Caco-2 (cell line): ENCODE results near the gene FGFR4. TPM values are rescaled to one million over a fixed set of nuclear protein-coding genes. Genes with fewer than 3 reads are reported as not detected.

Experiments
- BruUV-seq: library from RNA; stranded (reverse); fragments of 400-500 nt; replicated peaks from 2 replicates; lab custom pipeline; 2021; lab: Mats Ljungman, UMichigan
- CTCF ChIA-PET: fragments of 300-600 bp; sonication (Branson Sonifier 250); formaldehyde crosslinking; loops from one replicate; lab custom pipeline; 2022; ENCODE audit warnings: antibody characterized with exemption; lab: Charles Lee
- POLR2A ChIA-PET: fragments of 300-600 bp; sonication (Branson Sonifier 250); formaldehyde crosslinking; loops from one replicate; lab custom pipeline; 2022; ENCODE audit warnings: antibody characterized with exemption; lab: Charles Lee
- DNase-seq, 2 experiments: peaks; one replicate each; pipeline versions ENCODE4 v3.0.0 to v3.0.0-alpha.2; 2020 to 2022
- H3K27me3 ChIP-seq: replicated peaks from 2 replicates; pipeline ENCODE4 v1.6.0; 2011; ENCODE audit warnings: low read length; ENCODE audit not compliant: control insufficient read depth, insufficient read depth
- H3K36me3 ChIP-seq: 2 replicates; pipeline ENCODE4 v1.5.1; 2011; ENCODE audit warnings: low read length; ENCODE audit not compliant: control insufficient read depth, insufficient read depth
- H3K4me1 ChIP-seq: fragments of 250-450 bp; sonication (Bioruptor Pico); 2 replicates; pipeline ENCODE4 v1.5.1; 2020; ENCODE audit warnings: mild to moderate bottlenecking
- H3K4me3 ChIP-seq: 2 replicates; pipeline ENCODE4 v1.5.1; 2011; ENCODE audit warnings: low read depth, mild to moderate bottlenecking, control low read depth, low read length
- H3K9me3 ChIP-seq: fragments of 250-450 bp; sonication (Bioruptor Pico); 2 replicates; pipeline ENCODE4 v1.5.1; 2020; ENCODE audit warnings: mild to moderate bottlenecking, moderate library complexity
- H3K27ac Mint-ChIP-seq: one replicate; pipeline ENCODE4 v1.8.0; 2022; ENCODE audit warnings: mixed read lengths; ENCODE audit not compliant: unreplicated experiment
- H3K27me3 Mint-ChIP-seq: one replicate; pipeline ENCODE4 v1.8.0; 2022; ENCODE audit warnings: mixed read lengths; ENCODE audit not compliant: insufficient read depth, unreplicated experiment
- H3K36me3 Mint-ChIP-seq: one replicate; pipeline ENCODE4 v1.8.0; 2022; ENCODE audit warnings: mild to moderate bottlenecking, mixed read lengths; ENCODE audit not compliant: insufficient read depth, unreplicated experiment
- H3K4me1 Mint-ChIP-seq: one replicate; pipeline ENCODE4 v1.8.0; 2022; ENCODE audit warnings: low read depth, mixed read lengths; ENCODE audit not compliant: unreplicated experiment
- H3K4me3 Mint-ChIP-seq: one replicate; pipeline ENCODE4 v1.8.0; 2022; ENCODE audit warnings: mild to moderate bottlenecking, moderate library complexity, mixed read lengths; ENCODE audit not compliant: unreplicated experiment
- H3K9me3 Mint-ChIP-seq: one replicate; pipeline ENCODE4 v1.8.0; 2022; ENCODE audit warnings: mixed read lengths; ENCODE audit not compliant: unreplicated experiment
- intact Hi-C: fragments of 100-400 bp; cut with micrococcal nuclease; formaldehyde crosslinking; loops from one replicate; pipeline ENCODE4 v1.10.0; 2022; ENCODE audit not compliant: unreplicated experiment
- total RNA-seq: library from RNA; stranded (reverse); gene quantifications from 2 replicates; pipeline ENCODE4 v1.2.3, GENCODE V29; 2022
- TF ChIP-seq, protein P1 (sequence below), 2 experiments: fragments of 200-600 bp in 1 of 2; IDR thresholded peaks; 1 replicate in 1 of 2; 2 replicates in 1 of 2; pipeline versions ENCODE4 v1.5.1 to v1.8.0; 2011 to 2022; ENCODE audit warnings: antibody characterized with exemption in 1 of 2, control low read depth in 1 of 2, inconsistent platforms in 1 of 2, low read depth in 1 of 2, low read length in 1 of 2, mild to moderate bottlenecking in 1 of 2, moderate library complexity in 1 of 2; ENCODE audit not compliant: insufficient read depth in 1 of 2, severe bottlenecking in 1 of 2, unreplicated experiment in 1 of 2

The FGFR4 gene
- total RNA-seq, 1 experiment from 2014 or later = 190 TPM

DNA sequence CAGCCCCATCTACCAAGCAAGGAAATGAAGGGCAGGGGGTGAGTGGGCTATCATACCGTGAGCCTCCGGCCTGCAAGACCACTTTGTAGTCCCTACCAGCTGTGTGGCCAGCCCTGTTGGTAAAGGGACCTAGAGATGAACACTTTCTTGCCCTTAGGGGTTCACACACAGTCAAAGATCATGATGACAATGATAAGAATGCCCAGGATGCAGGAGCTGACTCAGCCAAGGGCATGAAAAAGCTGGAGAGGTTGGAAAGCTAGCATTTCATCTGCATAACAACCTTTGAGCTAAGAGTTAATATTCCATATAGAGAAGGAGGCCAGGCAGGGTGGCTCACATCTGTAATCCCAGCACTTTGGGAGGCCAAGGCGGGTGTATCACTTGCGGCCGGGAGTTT is 19.2 kb upstream of the FGFR4 start:
- H3K9me3 ChIP-seq = no peaks in the 10 kb centered on the region
- no peak for DNase-seq
- H3K4me3 Mint-ChIP-seq = no peak overlapping the region
- H3K4me1 Mint-ChIP-seq = peaks cover 11% of the 10 kb centered on the region
- H3K4me1 ChIP-seq = peaks cover 9% of the 10 kb centered on the region; the same call in 1 of the 2 replicates
- H3K36me3 Mint-ChIP-seq = peaks cover 9% of the 10 kb centered on the region
- no TSS peak for BruUV-seq
- no peaks in the 10 kb centered on the region for H3K27me3 Mint-ChIP-seq
- no peaks in the 10 kb centered on the region for H3K27me3 ChIP-seq
- H3K9me3 Mint-ChIP-seq = no peaks in the 10 kb centered on the region
- TF ChIP-seq, protein P1, sequence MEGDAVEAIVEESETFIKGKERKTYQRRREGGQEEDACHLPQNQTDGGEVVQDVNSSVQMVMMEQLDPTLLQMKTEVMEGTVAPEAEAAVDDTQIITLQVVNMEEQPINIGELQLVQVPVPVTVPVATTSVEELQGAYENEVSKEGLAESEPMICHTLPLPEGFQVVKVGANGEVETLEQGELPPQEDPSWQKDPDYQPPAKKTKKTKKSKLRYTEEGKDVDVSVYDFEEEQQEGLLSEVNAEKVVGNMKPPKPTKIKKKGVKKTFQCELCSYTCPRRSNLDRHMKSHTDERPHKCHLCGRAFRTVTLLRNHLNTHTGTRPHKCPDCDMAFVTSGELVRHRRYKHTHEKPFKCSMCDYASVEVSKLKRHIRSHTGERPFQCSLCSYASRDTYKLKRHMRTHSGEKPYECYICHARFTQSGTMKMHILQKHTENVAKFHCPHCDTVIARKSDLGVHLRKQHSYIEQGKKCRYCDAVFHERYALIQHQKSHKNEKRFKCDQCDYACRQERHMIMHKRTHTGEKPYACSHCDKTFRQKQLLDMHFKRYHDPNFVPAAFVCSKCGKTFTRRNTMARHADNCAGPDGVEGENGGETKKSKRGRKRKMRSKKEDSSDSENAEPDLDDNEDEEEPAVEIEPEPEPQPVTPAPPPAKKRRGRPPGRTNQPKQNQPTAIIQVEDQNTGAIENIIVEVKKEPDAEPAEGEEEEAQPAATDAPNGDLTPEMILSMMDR (IDR thresholded peaks at IDR 0.05; ENCODE audit: insufficient read depth in 1 of 2, low read depth in 1 of 2, low read length in 1 of 2, severe bottlenecking in 1 of 2, unreplicated experiment in 1 of 2) = no peak
- intact Hi-C loops = no loop called here
- H3K4me3 ChIP-seq = no peak overlapping the region
- POLR2A ChIA-PET = interaction anchor here (1.9 kb wide), 1 partner anchor 19 kb away, joined by 7 read pairs; the partner anchor contains the start of gene FGFR4
- CTCF ChIA-PET = interaction anchor here (0.6 to 8.7 kb wide), 3 partner anchors 23 to 296 kb away, joined by 3 to 132 read pairs (median 3); no protein-coding TSS in a partner anchor
- no peak overlapping the region for H3K27ac Mint-ChIP-seq
- 0 out of 2 replicates have a peak, but pooled peaks cover 1% of the 10 kb centered on the region for H3K36me3 ChIP-seq

DNA sequence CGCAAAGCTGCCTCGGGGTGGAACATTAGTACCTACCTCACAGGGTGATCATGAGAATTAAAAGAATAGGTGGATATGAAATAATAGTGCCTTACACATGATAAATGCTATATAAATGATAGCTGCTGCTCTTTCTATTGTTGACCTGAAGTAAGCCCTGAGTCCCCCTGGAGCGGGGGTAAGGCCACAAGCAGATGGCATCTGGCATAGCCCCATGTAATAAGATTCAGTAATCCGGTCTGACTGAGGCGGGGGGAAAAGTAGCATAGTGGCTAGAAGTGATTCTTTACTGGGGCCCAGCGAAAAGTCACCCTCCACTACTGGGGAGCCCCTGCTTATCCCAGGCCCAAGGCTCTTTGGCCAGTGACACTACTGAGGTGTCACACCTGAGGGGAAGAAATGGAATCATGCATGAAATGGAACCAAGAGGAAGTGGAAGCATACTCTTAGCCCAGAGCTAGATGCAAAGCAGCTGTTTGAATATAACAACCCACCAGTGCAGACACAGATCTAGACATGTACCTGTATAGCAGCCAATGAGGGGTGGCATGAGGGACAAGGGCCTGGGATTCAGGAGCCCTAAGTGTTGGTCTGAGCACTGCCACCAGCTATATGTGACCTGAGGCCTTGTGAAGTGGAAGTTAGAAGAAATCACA is 16.1 kb upstream of the FGFR4 start:
- BruUV-seq = no TSS peak
- Mint-ChIP-seq H3K27ac (no peak overlapping the region), H3K4me1 (peaks cover 12% of the 10 kb centered on the region), H3K36me3 (no peaks in the 10 kb centered on the region), H3K9me3 (no peaks in the 10 kb centered on the region), H3K4me3 (no peak overlapping the region), H3K27me3 (no peaks in the 10 kb centered on the region)
- intact Hi-C loops = loop anchor here (1.0 kb wide), 1 partner anchor 42 kb away; no protein-coding TSS in a partner anchor
- no peaks in the 10 kb centered on the region for H3K36me3 ChIP-seq
- H3K9me3 ChIP-seq = no peaks in the 10 kb centered on the region
- DNase-seq = no peak
- H3K4me1 ChIP-seq = peaks cover 9% of the 10 kb centered on the region; the same call in 1 of the 2 replicates
- no peaks in the 10 kb centered on the region for H3K27me3 ChIP-seq
- no peak overlapping the region for H3K4me3 ChIP-seq
- TF ChIP-seq, protein P1 (IDR thresholded peaks at IDR 0.05; ENCODE audit: insufficient read depth in 1 of 2, low read depth in 1 of 2, low read length in 1 of 2, severe bottlenecking in 1 of 2, unreplicated experiment in 1 of 2) = no peak
- CTCF ChIA-PET = interaction anchor here (0.6 to 8.7 kb wide), 5 partner anchors 12 to 410 kb away, joined by 3 to 132 read pairs (median 7); partner anchors contain the start of gene FGFR4
- POLR2A ChIA-PET = interaction anchor here (0.7 kb wide), 1 partner anchor 24 kb away, joined by 4 read pairs; no protein-coding TSS in a partner anchor

GRCh38 chr5:177071666-177072385 is 14.9 kb upstream of the FGFR4 start:
- Histone ChIP-seq H3K9me3 (no peaks in the 10 kb centered on the region), H3K36me3 (no peaks in the 10 kb centered on the region), H3K4me1 (peaks cover 9% of the 10 kb centered on the region; the same call in 1 of the 2 replicates), H3K4me3 (no peak overlapping the region), H3K27me3 (no peaks in the 10 kb centered on the region)
- ChIA-PET POLR2A (interaction anchor here (0.7 to 1.1 kb wide), 3 partner anchors 12 to 23 kb away, joined by 4 to 10 read pairs (median 5); partner anchors contain the start of gene FGFR4), CTCF (interaction anchor here (0.5 to 8.7 kb wide), 14 partner anchors 8 to 412 kb away, joined by 3 to 132 read pairs (median 4); partner anchors contain the start of gene FGFR4)
- Mint-ChIP-seq H3K4me3 (peak overlapping the region; percentile 4), H3K36me3 (no peaks in the 10 kb centered on the region), H3K27me3 (no peaks in the 10 kb centered on the region), H3K27ac (peak overlapping the region; percentile 6), H3K4me1 (peaks cover 12% of the 10 kb centered on the region), H3K9me3 (no peaks in the 10 kb centered on the region)
- TF ChIP-seq, protein P1 (IDR thresholded peaks at IDR 0.05; ENCODE audit: insufficient read depth in 1 of 2, low read depth in 1 of 2, low read length in 1 of 2, severe bottlenecking in 1 of 2, unreplicated experiment in 1 of 2) = peak; percentile 82 to 93
- no TSS peak for BruUV-seq
- intact Hi-C loops = loop anchor here (1.0 to 2.0 kb wide), 2 partner anchors 15 to 40 kb away; partner anchors contain the start of gene FGFR4
- peak; percentile 85 to 87 for DNase-seq
